Embryonic facial prominence (tissue), 1 donor: Measurements from ENCODE around the gene CIITA.
"Not testable (repeated sequence)": the region's sequence is repeated elsewhere in the genome, so short reads cannot be mapped to it uniquely, and the experiment has no call there.

ENCODE experiments used
- DNase-seq: peaks from one replicate; pipeline ENCODE4 v3.0.0-alpha.2; 2016; ENCODE audit errors: extremely low spot score

CIITA gene

GRCh38 chr16:10949424-10949970 is 72.5 kb downstream of the CIITA start:
- no peak for DNase-seq

GRCh38 chr16:10950393-10950792 is 73.4 kb downstream of the CIITA start:
- no peak for DNase-seq

- no peak for DNase-seq
Observed at GRCh38 chr16:10951026-10951425, 74.0 kb downstream of the CIITA start.

GRCh38 chr16:10954903-10955302 is 77.9 kb downstream of the CIITA start:
- DNase-seq = no peak

GRCh38 chr16:10957771-10958482 is 80.9 kb downstream of the CIITA start:
- no peak for DNase-seq

- DNase-seq = no peak
Observed at GRCh38 chr16:10959161-10959560, 82.2 kb downstream of the CIITA start.

GRCh38 chr16:10961231-10961630 is 84.2 kb downstream of the CIITA start:
- DNase-seq = no peak

- peak; percentile 69 for DNase-seq
Observed at GRCh38 chr16:10964039-10964890, 87.3 kb downstream of the CIITA start.

- no peak for DNase-seq
Observed at GRCh38 chr16:10964891-10965326, 87.9 kb downstream of the CIITA start.

GRCh38 chr16:10965440-10966061 is 88.5 kb downstream of the CIITA start:
- DNase-seq = no peak

- no peak for DNase-seq
Observed at GRCh38 chr16:10966129-10966528, 89.1 kb downstream of the CIITA start.

- not testable (repeated sequence) for DNase-seq
Observed at GRCh38 chr16:10966559-10966958, 89.6 kb downstream of the CIITA start.

- no peak for DNase-seq
Observed at GRCh38 chr16:10967986-10968385, 91.0 kb downstream of the CIITA start.

GRCh38 chr16:10968498-10968897 is 91.5 kb downstream of the CIITA start:
- DNase-seq = no peak

- no peak for DNase-seq
Observed at GRCh38 chr16:10969615-10970014, 92.6 kb downstream of the CIITA start.

GRCh38 chr16:10970065-10970464 is 93.1 kb downstream of the CIITA start:
- no peak for DNase-seq

- peak; percentile 77 for DNase-seq
Observed at GRCh38 chr16:10971560-10971961, 94.6 kb downstream of the CIITA start.

GRCh38 chr16:10972108-10972818 is 95.3 kb downstream of the CIITA start:
- DNase-seq = no peak

- no peak for DNase-seq
Observed at GRCh38 chr16:10972819-10973464, 95.9 kb downstream of the CIITA start.

- no peak for DNase-seq
Observed at GRCh38 chr16:10976634-10977033, 99.6 kb downstream of the CIITA start.

- no peak for DNase-seq
Observed at GRCh38 chr16:10978124-10978523, 101.1 kb downstream of the CIITA start.
